K562 (cell line): Measurements from ENCODE around the gene PKDCC. TPM values are rescaled to one million over a fixed set of nuclear protein-coding genes. Genes with fewer than 3 reads are reported as not detected.

Source experiments
- C11orf30 ChIP-seq: fragments of 450-650 bp; IDR thresholded peaks from 2 replicates; pipeline ENCODE4 v1.6.1; 2016; ENCODE audit warnings: low read depth, mild to moderate bottlenecking
- CEBPG ChIP-seq, 3 experiments: fragments of 200-800 bp in 1 of 3; sonication (Bioruptor generic) in 1 of 3; sonication (generic) in 1 of 3; formaldehyde crosslinking in 1 of 3; IDR thresholded peaks in 2 of 3; conservative IDR thresholded peaks in 1 of 3; 2 replicates each; pipeline versions ENCODE4 v1.6.1 to v1.8.0; 2016 to 2022; ENCODE audit warnings: missing compliant biosample characterization in 2 of 3, missing genetic modification characterization in 2 of 3, mild to moderate bottlenecking in 1 of 3, missing genetic modification reagents in 1 of 3
- ELK3 ChIP-seq: fragments of 450-650 bp; formaldehyde crosslinking; IDR thresholded peaks from 2 replicates; pipeline ENCODE4 v1.4.0; 2020; ENCODE audit warnings: mild to moderate bottlenecking
- GTF2F1 ChIP-seq: IDR thresholded peaks from 2 replicates; pipeline ENCODE4 v1.6.1; 2011; ENCODE audit warnings: low read depth, low read length, improper control_type of control experiment
- MAFK ChIP-seq: IDR thresholded peaks from 2 replicates; pipeline ENCODE4 v1.6.1; 2011; ENCODE audit warnings: low read length, improper control_type of control experiment
- MYC ChIP-seq, 2 experiments: fragments of 250-450 bp in 1 of 2; sonication (Bioruptor Pico) in 1 of 2; IDR thresholded peaks; 2 replicates each; pipeline versions ENCODE4 v1.5.1 to v1.6.1; 2012 to 2021; ENCODE audit warnings: low read depth in 2 of 2, borderline replicate concordance in 1 of 2, improper control_type of control experiment in 1 of 2, low read length in 1 of 2, mild to moderate bottlenecking in 1 of 2, moderate library complexity in 1 of 2
- NR4A1 ChIP-seq, 2 experiments: fragments of 250-450 bp in 1 of 2; fragments of 450-650 bp in 1 of 2; sonication (Bioruptor Pico) in 1 of 2; IDR thresholded peaks; 2 replicates each; pipeline versions ENCODE4 v1.4.0 to v1.6.1; 2016 to 2020; ENCODE audit warnings: mild to moderate bottlenecking in 2 of 2, missing compliant biosample characterization in 1 of 2, missing genetic modification characterization in 1 of 2, moderate library complexity in 1 of 2
- RB1 ChIP-seq: fragments of 450-650 bp; IDR thresholded peaks from 2 replicates; pipeline ENCODE4 v1.6.1; 2017; ENCODE audit warnings: low read depth, mild to moderate bottlenecking
- SNAPC5 ChIP-seq: fragments of 250-450 bp; sonication (Bioruptor Pico); IDR thresholded peaks from 2 replicates; pipeline ENCODE4 v1.8.0; 2021; ENCODE audit warnings: moderate library complexity, mild to moderate bottlenecking, inconsistent platforms
- SRSF9 ChIP-seq: fragments of 200-400 bp; formaldehyde crosslinking; IDR thresholded peaks from 2 replicates; pipeline ENCODE4 v1.6.1; 2017; ENCODE audit warnings: low read depth, low read length, borderline replicate concordance
- ZNF785 ChIP-seq: fragments of 250-450 bp; sonication (Bioruptor Pico); IDR thresholded peaks from 2 replicates; pipeline ENCODE4 v1.4.0; 2020; ENCODE audit warnings: mild to moderate bottlenecking
- polyA plus RNA-seq, 8 experiments: library from polyadenylated mRNA; depleted of rRNA in 4 of 8; stranded (reverse) in 5 of 8; unstranded in 3 of 8; fragments of >200 nt; fragmentation: Nextera tagmentation in 2 of 8; fragmentation: Illumina TruSeq in 1 of 8; extraction: Ambion mirVana in 2 of 8; extraction: Trizol in 1 of 8; gene quantifications; 2 replicates each; pipeline versions ENCODE4 v1.2.1 to v1.2.3, GENCODE V29; 2011 to 2014; ENCODE audit warnings: inconsistent platforms in 1 of 8, missing spikeins in 1 of 8
- total RNA-seq, 7 experiments: library from RNA; depleted of rRNA in 6 of 7; stranded (reverse); fragments of >200 nt in 6 of 7; fragmentation: Illumina TruSeq in 2 of 7; extraction: Trizol in 2 of 7; gene quantifications; 2 replicates each; pipeline versions ENCODE4 v1.2.1 to v1.2.3, GENCODE V29; 2011 to 2021; ENCODE audit warnings: low replicate concordance in 1 of 7

The PKDCC gene
- total and polyA plus RNA-seq, 9 of the 15 experiments (the other 6 are each of a cell fraction or from before 2014, with no cell fraction given): 0.62 to 14.8 (median 1.3) TPM; not detected in 2

GRCh38 chr2:42068571-42069178, 20.9 kb downstream of the PKDCC start (continued):
- TF ChIP-seq ZNF785 (no peak), MAFK (peak; percentile 73), ELK3 (CRISPR knock-in tag) (no peak), C11orf30 (peak; percentile 67; the same call in 1 of the 2 replicates), SRSF9 (no peak), MYC (IDR thresholded peaks at IDR 0.05; ENCODE audit: low read depth, low read length) (no peak), MYC (CRISPR knock-in tag; IDR thresholded peaks at IDR 0.05; ENCODE audit: borderline replicate concordance, low read depth) (no peak), SNAPC5 (no peak), RB1 (no peak), CEBPG (CRISPR knock-in tag; IDR thresholded peaks at IDR 0.05) (no peak), CEBPG (tag; conservative IDR thresholded peaks at IDR 0.05 in 1 of 2, IDR thresholded peaks at IDR 0.05 in 1 of 2) (no peak), NR4A1 (CRISPR knock-in tag; IDR thresholded peaks at IDR 0.05) (no peak), NR4A1 (tag; IDR thresholded peaks at IDR 0.05) (no peak), GTF2F1 (no peak)
